Measurements from ENCODE around the gene PDGFB. TPM values are rescaled to one million over a fixed set of nuclear protein-coding genes. Genes with fewer than 3 reads are reported as not detected.

The PDGFB gene
- polyA plus RNA-seq, 1 donor: 7.4 TPM

GRCh38 chr22:39174498-39175352 is 70.1 kb downstream of the PDGFB start:
- Histone ChIP-seq H3K27me3 (ENCODE audit: control insufficient read depth, insufficient read depth, low read length) (peaks cover 16% of the 10 kb centered on the region), H3K4me3 (ENCODE audit: low read length) (no peak overlapping the region), H3K9me3 (ENCODE audit: control insufficient read depth, low read depth, low read length) (peaks cover 2% of the 10 kb centered on the region), H3K36me3 (ENCODE audit: control insufficient read depth, insufficient read depth, low read length) (no peaks in the 10 kb centered on the region), H3K27ac (ENCODE audit: low read length) (peak overlapping the region; percentile 54), H3K4me1 (ENCODE audit: control insufficient read depth, insufficient read depth, low read length) (peaks cover 28% of the 10 kb centered on the region)
- DNase-seq: peak; percentile 63 to 73
- WGBS (ENCODE audit: insufficient coverage, low lambda C conversion rate): no CpG with 5 or more reads among the region's 22 CpGs

DNA sequence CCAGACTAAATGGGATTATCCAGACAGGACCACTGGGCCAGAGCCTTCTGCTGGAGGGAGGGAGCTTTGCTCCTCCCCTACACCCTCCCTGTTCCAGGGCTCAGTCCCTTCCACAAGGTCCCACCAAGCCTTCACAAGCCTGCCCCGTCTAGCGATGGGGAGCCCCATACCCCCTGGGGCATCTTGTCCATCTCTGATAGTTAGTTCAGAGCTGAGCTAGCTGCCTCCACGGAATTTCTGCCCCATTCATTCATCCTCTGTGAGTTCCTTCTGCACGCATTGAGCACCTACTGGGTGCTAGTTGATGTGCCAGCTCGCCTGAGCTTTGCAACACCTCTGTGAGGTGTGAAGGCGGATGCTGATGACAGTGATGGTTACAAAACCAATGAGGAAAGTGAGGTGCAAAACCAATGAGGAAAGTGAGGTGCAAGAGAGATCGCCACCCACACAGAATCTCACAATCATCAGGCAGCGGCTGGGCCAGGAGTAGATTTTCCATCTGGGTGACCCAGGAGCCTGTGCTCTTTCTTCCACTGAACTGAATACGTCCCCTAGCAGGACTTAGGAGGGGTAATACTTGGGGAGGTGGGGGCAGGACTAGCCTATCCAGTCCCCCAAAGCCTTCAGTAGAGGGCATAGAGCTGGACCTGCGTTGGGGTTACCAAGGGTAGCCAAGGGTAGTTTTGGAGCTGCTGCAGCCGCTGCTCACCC is 70.8 kb downstream of the PDGFB start:
- no CpG with 5 or more reads among the region's 11 CpGs for WGBS (ENCODE audit: insufficient coverage, low lambda C conversion rate)
- no peaks in the 10 kb centered on the region for H3K36me3 ChIP-seq (ENCODE audit: control insufficient read depth, insufficient read depth, low read length)
- no peak for DNase-seq
- no peak overlapping the region for H3K4me3 ChIP-seq (ENCODE audit: low read length)
- H3K4me1 ChIP-seq (ENCODE audit: control insufficient read depth, insufficient read depth, low read length): peaks cover 28% of the 10 kb centered on the region
- H3K9me3 ChIP-seq (ENCODE audit: control insufficient read depth, low read depth, low read length): peaks cover 2% of the 10 kb centered on the region
- H3K27ac ChIP-seq (ENCODE audit: low read length): peak overlapping the region; percentile 54
- H3K27me3 ChIP-seq (ENCODE audit: control insufficient read depth, insufficient read depth, low read length): peaks cover 18% of the 10 kb centered on the region

Other genes with a start within 250 kb of the PDGFB start
- gene APOBEC3C, start 230.7 kb downstream of the PDGFB start, polyA plus RNA-seq: 13.9 TPM
- gene APOBEC3D, start 223.9 kb downstream of the PDGFB start, polyA plus RNA-seq: 2.9 TPM
- gene APOBEC3F, start 204.1 kb downstream of the PDGFB start, polyA plus RNA-seq: 3.9 TPM
- 7.0 TPM for gene APOBEC3G, start 167.7 kb downstream of the PDGFB start, polyA plus RNA-seq
- 0.42 TPM for gene APOBEC3H, start 147.7 kb downstream of the PDGFB start, polyA plus RNA-seq
- 15.3 TPM for gene CBX7, start 92.3 kb downstream of the PDGFB start, polyA plus RNA-seq
- gene RPL3, start 74.6 kb upstream of the PDGFB start, polyA plus RNA-seq: 3,924 TPM
- gene SYNGR1, start 105.0 kb upstream of the PDGFB start, polyA plus RNA-seq: 11.2 TPM
- gene TAB1, start 154.8 kb upstream of the PDGFB start, polyA plus RNA-seq: 25.0 TPM
- gene MGAT3, start 212.0 kb upstream of the PDGFB start, polyA plus RNA-seq: 24.1 TPM